CD4-positive, alpha-beta memory T cell (primary cell): ENCODE results near the gene GPR4. TPM values are rescaled to one million over a fixed set of nuclear protein-coding genes. Genes with fewer than 3 reads are reported as not detected.

ENCODE experiments used
- CTCF ChIA-PET: fragments of 350-600 bp; sonication (Branson Sonifier 250); formaldehyde crosslinking; loops from one replicate; lab custom pipeline; 2021; ENCODE audit warnings: inconsistent platforms; ENCODE audit not compliant: partially characterized antibody; lab: Charles Lee
- POLR2A ChIA-PET: fragments of 350-600 bp; sonication (Branson Sonifier 250); formaldehyde crosslinking; loops from one replicate; lab custom pipeline; 2021; ENCODE audit not compliant: partially characterized antibody; lab: Charles Lee
- DNase-seq, 5 donors: peaks; one replicate each; pipeline versions ENCODE4 v3.0.0 to v3.0.0-alpha.2; 2020 to 2022; ENCODE audit warnings: mixed read lengths in 1 of 5
- H3K27ac ChIP-seq: one replicate; pipeline ENCODE4 v1.7.0; 2013; ENCODE audit warnings: low read depth, low read length
- H3K27me3 ChIP-seq: 2 replicates; pipeline ENCODE4 v1.7.0; 2013; ENCODE audit warnings: mild to moderate bottlenecking, low read length, moderate library complexity; ENCODE audit not compliant: insufficient read depth
- H3K36me3 ChIP-seq: 2 replicates; pipeline ENCODE4 v1.7.0; 2013; ENCODE audit warnings: mild to moderate bottlenecking, low read length, moderate library complexity; ENCODE audit not compliant: insufficient read depth
- H3K4me1 ChIP-seq: 2 replicates; pipeline ENCODE4 v1.7.0; 2013; ENCODE audit warnings: mild to moderate bottlenecking, low read length, moderate library complexity; ENCODE audit not compliant: insufficient read depth
- H3K4me3 ChIP-seq, 2 donors: one replicate each; pipeline ENCODE4 v1.7.0; 2013; ENCODE audit warnings: low read length in 2 of 2, mild to moderate bottlenecking in 1 of 2
- H3K9me3 ChIP-seq, 2 donors: one replicate each; pipeline ENCODE4 v1.7.0; 2013; ENCODE audit warnings: low read length in 2 of 2, control low read depth in 1 of 2; ENCODE audit not compliant: control insufficient read depth in 1 of 2
- H3K27ac Mint-ChIP-seq, 7 donors: one replicate each; pipeline ENCODE4 v1.8.0; 2020 to 2021; ENCODE audit warnings: mixed read lengths in 7 of 7, mild to moderate bottlenecking in 6 of 7, inconsistent platforms in 3 of 7, moderate library complexity in 3 of 7
- H3K27me3 Mint-ChIP-seq, 2 donors: one replicate each; pipeline ENCODE4 v1.8.0; 2020 to 2021; ENCODE audit warnings: mixed read lengths in 2 of 2
- H3K36me3 Mint-ChIP-seq, 2 donors: one replicate each; pipeline ENCODE4 v1.8.0; 2020 to 2021; ENCODE audit warnings: mixed read lengths in 2 of 2, inconsistent platforms in 1 of 2, mild to moderate bottlenecking in 1 of 2
- H3K4me1 Mint-ChIP-seq, 4 donors: one replicate each; pipeline ENCODE4 v1.8.0; 2020 to 2021; ENCODE audit warnings: mixed read lengths in 4 of 4, mild to moderate bottlenecking in 1 of 4
- H3K4me3 Mint-ChIP-seq, 8 donors: one replicate each; pipeline ENCODE4 v1.8.0; 2020 to 2021; ENCODE audit warnings: mixed read lengths in 8 of 8, mild to moderate bottlenecking in 7 of 8, moderate library complexity in 6 of 8, inconsistent platforms in 3 of 8
- H3K9me3 Mint-ChIP-seq, 8 donors: one replicate each; pipeline ENCODE4 v1.8.0; 2020 to 2021; ENCODE audit warnings: mixed read lengths in 8 of 8, mild to moderate bottlenecking in 5 of 8, inconsistent platforms in 3 of 8, moderate library complexity in 1 of 8
- intact Hi-C: fragments of 100-400 bp; cut with micrococcal nuclease; formaldehyde crosslinking; loops from one replicate; pipeline ENCODE4 v1.15.1; 2023
- polyA plus RNA-seq, 2 donors: library from polyadenylated mRNA; unstranded; fragments of 300-500 nt; fragmentation: Illumina TruSeq; gene quantifications; one replicate each; pipeline ENCODE4 v1.2.3, GENCODE V29; 2021
- total RNA-seq, 2 experiments: library from RNA; stranded (reverse); gene quantifications; one replicate each; pipeline ENCODE4 v1.2.3, GENCODE V29; 2021

The GPR4 gene
- total and polyA plus RNA-seq, 4 experiments from 2014 or later: not detected

DNA sequence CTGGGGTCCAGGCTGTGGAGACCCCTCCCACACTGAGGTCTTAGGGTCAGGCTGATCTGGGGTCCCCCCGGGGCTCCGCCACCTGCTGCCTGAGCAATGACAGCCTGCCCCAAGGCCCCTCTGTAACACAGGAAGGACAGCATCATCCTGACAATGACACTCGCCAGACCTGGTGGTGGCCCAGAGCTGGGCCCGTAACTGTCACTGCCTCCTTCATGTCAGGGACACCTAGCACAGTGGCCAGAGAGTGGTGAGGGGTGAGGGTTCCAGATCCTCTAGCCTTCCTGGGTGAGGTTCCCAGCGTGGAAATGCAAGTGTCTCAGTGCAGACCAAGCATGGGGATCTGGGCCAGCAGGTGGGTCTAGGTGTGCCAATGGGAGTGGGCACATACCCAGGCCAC is 45.2 kb downstream of the GPR4 start:
- peaks cover 3 to 24% (median 8%) of the 10 kb centered on the region in 4 donors for H3K4me1 Mint-ChIP-seq
- CTCF ChIA-PET: interaction anchor here (0.8 kb wide), 1 partner anchor 56 kb away, joined by 3 read pairs; no protein-coding TSS in a partner anchor
- H3K36me3 Mint-ChIP-seq: peaks cover 2 to 6% of the 10 kb centered on the region in 2 donors
- H3K36me3 ChIP-seq: no peaks in the 10 kb centered on the region
- no peak overlapping the region for H3K4me3 ChIP-seq
- H3K9me3 ChIP-seq: no peaks in the 10 kb centered on the region
- no peaks in the 10 kb centered on the region for H3K9me3 Mint-ChIP-seq
- intact Hi-C loops: no loop called here
- H3K27ac Mint-ChIP-seq: no peak overlapping the region
- no peaks in the 10 kb centered on the region for H3K27me3 ChIP-seq
- no peaks in the 10 kb centered on the region for H3K27me3 Mint-ChIP-seq
- peaks cover 13% of the 10 kb centered on the region for H3K4me1 ChIP-seq
- no peak for DNase-seq
- no peak overlapping the region for H3K27ac ChIP-seq
- POLR2A ChIA-PET: no interaction called here
- no peak overlapping the region for H3K4me3 Mint-ChIP-seq

DNA sequence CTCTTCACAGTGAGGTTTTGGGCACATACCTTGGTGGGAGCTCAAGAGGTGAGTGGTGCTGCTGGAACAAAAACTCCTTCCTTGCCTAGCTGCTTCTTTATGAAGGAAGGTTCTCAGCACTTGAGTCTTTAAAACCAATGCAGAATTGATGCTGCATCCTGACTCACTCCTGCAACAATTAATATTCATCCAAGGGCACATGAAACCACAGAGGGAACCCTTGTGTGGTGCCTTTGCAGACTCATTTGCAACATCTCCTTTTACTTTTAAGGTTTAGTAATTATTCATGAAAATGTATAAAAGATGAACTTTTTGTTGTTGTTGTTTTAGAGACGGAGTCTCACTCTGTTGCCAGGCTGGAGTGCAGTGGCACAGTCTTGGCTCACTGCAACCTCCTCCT is 47.5 kb downstream of the GPR4 start:
- Histone ChIP-seq H3K4me1 (peaks cover 13% of the 10 kb centered on the region), H3K4me3 (no peak overlapping the region), H3K36me3 (no peaks in the 10 kb centered on the region), H3K27ac (no peak overlapping the region), H3K27me3 (no peaks in the 10 kb centered on the region), H3K9me3 (no peaks in the 10 kb centered on the region)
- Mint-ChIP-seq H3K27ac (peak overlapping the region in 1 of 7 donors; percentile 31), H3K9me3 (no peaks in the 10 kb centered on the region), H3K4me1 (peaks cover 3 to 17% (median 5%) of the 10 kb centered on the region in 4 donors), H3K27me3 (no peaks in the 10 kb centered on the region), H3K4me3 (no peak overlapping the region), H3K36me3 (peaks cover 5 to 11% of the 10 kb centered on the region in 2 donors)
- ChIA-PET POLR2A (no interaction called here), CTCF (interaction anchor here (0.9 kb wide), 1 partner anchor 29 kb away, joined by 3 read pairs; no protein-coding TSS in a partner anchor)
- DNase-seq: no peak
- intact Hi-C loops: no loop called here

DNA sequence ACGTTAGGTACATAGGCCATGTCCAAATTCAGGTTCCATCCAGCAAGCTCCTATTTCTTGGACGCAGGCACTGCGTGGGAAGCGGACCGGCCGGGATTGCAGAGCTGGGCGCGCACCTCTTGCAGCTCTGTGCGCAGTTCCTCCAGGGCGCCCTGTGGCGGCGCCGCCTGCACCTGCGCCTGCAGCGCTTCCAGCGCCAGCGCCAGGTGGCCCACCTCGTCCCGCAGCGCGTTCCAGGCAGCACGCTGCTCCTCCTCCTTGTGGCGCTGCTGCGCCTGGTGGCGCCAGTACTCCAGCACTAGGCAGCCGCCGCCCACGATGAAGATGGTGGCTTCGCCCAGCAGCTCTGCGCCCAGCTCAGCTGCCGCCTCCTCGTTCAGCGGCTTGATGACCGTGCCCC is 48.5 kb downstream of the GPR4 start:
- H3K4me1 ChIP-seq: peaks cover 7% of the 10 kb centered on the region
- no peaks in the 10 kb centered on the region for H3K27me3 ChIP-seq
- H3K9me3 ChIP-seq: no peaks in the 10 kb centered on the region
- Mint-ChIP-seq H3K4me3 (no peak overlapping the region), H3K4me1 (peaks cover 3 to 15% (median 4%) of the 10 kb centered on the region in 4 donors), H3K36me3 (peaks cover 5 to 11% of the 10 kb centered on the region in 2 donors), H3K27ac (no peak overlapping the region), H3K27me3 (no peaks in the 10 kb centered on the region), H3K9me3 (no peaks in the 10 kb centered on the region)
- intact Hi-C loops: no loop called here
- no peak overlapping the region for H3K4me3 ChIP-seq
- POLR2A ChIA-PET: no interaction called here
- no peaks in the 10 kb centered on the region for H3K36me3 ChIP-seq
- CTCF ChIA-PET: interaction anchor here (1.4 kb wide), 1 partner anchor 48 kb away, joined by 3 read pairs; no protein-coding TSS in a partner anchor
- H3K27ac ChIP-seq: no peak overlapping the region
- DNase-seq: no peak

DNA sequence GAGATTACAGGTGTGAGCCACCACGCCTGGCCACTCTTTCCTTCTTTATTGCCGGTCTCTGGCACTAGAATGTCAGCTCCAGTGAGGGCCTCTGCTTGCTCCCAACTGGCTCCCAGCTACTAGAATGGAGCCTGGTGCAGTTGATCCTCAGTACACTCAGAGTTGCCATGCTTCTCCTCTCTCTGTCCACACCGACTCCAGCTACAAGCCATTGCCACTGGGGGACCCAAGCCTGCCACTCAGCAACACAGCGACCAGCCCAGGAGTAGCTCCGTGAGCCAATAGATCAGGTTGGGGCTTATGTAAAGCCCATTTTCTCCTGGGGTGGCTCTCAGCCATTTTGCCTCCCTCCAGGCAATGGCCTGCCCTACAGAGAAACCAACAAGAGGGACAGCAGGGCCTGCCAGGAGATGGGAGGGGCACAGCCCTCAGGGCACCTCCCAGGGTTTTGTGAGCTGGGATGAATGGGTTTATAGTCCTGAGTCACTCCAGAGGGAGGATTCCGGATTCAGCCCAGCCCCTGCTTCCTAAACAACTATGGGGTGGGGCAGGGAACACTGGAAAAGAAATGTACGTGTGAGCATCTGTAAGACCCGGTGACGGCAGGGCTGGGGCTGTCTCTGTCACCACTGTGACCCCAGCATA is 53.9 kb downstream of the GPR4 start:
- no peak for DNase-seq

DNA sequence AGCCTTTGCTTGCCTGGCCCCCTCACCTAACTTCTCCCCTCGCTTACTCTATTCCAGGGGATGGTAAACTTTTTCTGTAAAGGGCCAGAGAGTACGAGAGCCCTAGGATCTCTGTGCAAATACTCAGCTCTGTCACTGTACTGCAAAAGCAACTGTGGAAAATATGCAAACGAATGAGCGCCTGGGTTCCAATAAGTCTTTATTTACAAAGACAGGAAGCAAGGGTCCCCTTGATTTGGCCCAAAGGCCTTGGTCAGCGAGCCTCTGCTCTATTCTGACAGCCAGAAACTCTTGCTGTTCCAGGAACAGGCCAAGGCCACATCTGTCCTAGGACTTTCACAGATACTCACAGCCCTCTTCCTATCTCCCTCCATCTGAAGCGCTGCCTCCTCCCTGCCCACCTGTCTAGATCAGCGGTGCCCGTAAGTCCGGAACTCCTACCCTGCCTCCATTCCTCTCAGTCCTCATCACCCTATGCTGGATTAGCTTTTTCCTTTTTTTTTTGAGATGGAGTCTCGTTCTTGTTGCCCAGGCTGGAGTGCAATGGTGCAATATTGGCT is 54.7 kb downstream of the GPR4 start:
- peaks cover 0 to 6% (median 3%) of the 10 kb centered on the region in 4 donors for H3K4me1 Mint-ChIP-seq
- DNase-seq: no peak
- Histone ChIP-seq H3K27ac (no peak overlapping the region), H3K9me3 (no peaks in the 10 kb centered on the region), H3K4me1 (no peaks in the 10 kb centered on the region), H3K27me3 (no peaks in the 10 kb centered on the region), H3K36me3 (no peaks in the 10 kb centered on the region), H3K4me3 (no peak overlapping the region)
- CTCF ChIA-PET: interaction anchor here (1.1 kb wide), 1 partner anchor 11 kb away, joined by 3 read pairs; no protein-coding TSS in a partner anchor
- no peaks in the 10 kb centered on the region for H3K9me3 Mint-ChIP-seq
- POLR2A ChIA-PET: no interaction called here
- no peaks in the 10 kb centered on the region for H3K27me3 Mint-ChIP-seq
- H3K4me3 Mint-ChIP-seq: no peak overlapping the region
- H3K27ac Mint-ChIP-seq: no peak overlapping the region
- H3K36me3 Mint-ChIP-seq: peaks cover 4 to 6% of the 10 kb centered on the region in 2 donors
- intact Hi-C loops: no loop called here

More for the DNA sequence above, 53.9 kb downstream of the GPR4 start:
- Histone ChIP-seq H3K27ac (no peak overlapping the region), H3K4me3 (no peak overlapping the region), H3K9me3 (no peaks in the 10 kb centered on the region), H3K27me3 (no peaks in the 10 kb centered on the region), H3K36me3 (no peaks in the 10 kb centered on the region), H3K4me1 (no peaks in the 10 kb centered on the region)
- Mint-ChIP-seq H3K36me3 (peaks cover 4 to 9% of the 10 kb centered on the region in 2 donors), H3K4me3 (no peak overlapping the region), H3K4me1 (peaks cover 0 to 6% (median 3%) of the 10 kb centered on the region in 4 donors), H3K9me3 (no peaks in the 10 kb centered on the region), H3K27ac (no peak overlapping the region), H3K27me3 (no peaks in the 10 kb centered on the region)
- ChIA-PET POLR2A (no interaction called here), CTCF (no interaction called here)
- intact Hi-C loops: no loop called here

DNA sequence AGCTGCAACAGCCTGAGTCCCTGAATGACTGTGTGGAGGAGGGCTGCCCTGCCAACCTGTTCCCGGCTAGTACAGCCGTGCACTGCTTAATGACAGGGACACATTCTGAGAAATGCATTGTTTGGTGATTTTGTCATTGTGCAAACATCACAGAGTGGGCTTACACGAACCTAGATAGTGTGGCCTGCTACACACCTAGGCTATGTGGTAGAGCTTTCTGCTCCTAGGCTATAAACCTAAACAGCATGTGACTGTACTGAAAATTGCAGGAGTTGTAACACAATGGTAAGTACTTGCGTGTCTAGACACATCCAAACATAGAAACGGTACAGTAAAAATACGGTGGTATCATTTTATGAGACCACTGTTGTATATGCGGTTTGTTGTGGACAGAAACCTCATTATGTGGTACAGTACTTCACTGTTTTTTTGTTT is 59.8 kb downstream of the GPR4 start:
- H3K27ac Mint-ChIP-seq: no peak overlapping the region
- H3K27me3 ChIP-seq: no peaks in the 10 kb centered on the region
- CTCF ChIA-PET: interaction anchor here (1.7 kb wide), 1 partner anchor 16 kb away, joined by 7 read pairs; no protein-coding TSS in a partner anchor
- no peaks in the 10 kb centered on the region for H3K36me3 Mint-ChIP-seq
- POLR2A ChIA-PET: no interaction called here
- H3K4me1 ChIP-seq: no peaks in the 10 kb centered on the region
- no peak overlapping the region for H3K4me3 Mint-ChIP-seq
- no peaks in the 10 kb centered on the region for H3K27me3 Mint-ChIP-seq
- H3K9me3 Mint-ChIP-seq: peaks cover 0 to 4% (median under 1%) of the 10 kb centered on the region in 8 donors
- H3K27ac ChIP-seq: no peak overlapping the region
- no peak for DNase-seq
- intact Hi-C loops: no loop called here
- H3K9me3 ChIP-seq: no peaks in the 10 kb centered on the region
- H3K4me3 ChIP-seq: no peak overlapping the region
- H3K36me3 ChIP-seq: no peaks in the 10 kb centered on the region
- peaks cover 0 to 6% (median 3%) of the 10 kb centered on the region in 4 donors for H3K4me1 Mint-ChIP-seq
